Measurements from ENCODE around the gene MYO1E.

Gene MYO1E

GRCh38 chr15:59104602-59104911 is 268.1 kb downstream of the MYO1E start:
- DNase-seq (ENCODE audit: extremely low spot score): no peak
- ChIA-PET CTCF (interaction anchor here (0.6 kb wide), 1 partner anchor 124 kb away, joined by 7 read pairs; no protein-coding TSS in a partner anchor), POLR2A (no interaction called here)
- TF ChIP-seq SP1 (IDR thresholded peaks at IDR 0.05): no peak
- TF ChIP-seq L3MBTL2 (conservative IDR thresholded peaks at IDR 0.05): no peak
- no peak for TF ChIP-seq FOXA1 (IDR thresholded peaks at IDR 0.05)
- TF ChIP-seq NFRKB (IDR thresholded peaks at IDR 0.05): no peak
- no peak for TF ChIP-seq HDGF (IDR thresholded peaks at IDR 0.05; ENCODE audit: borderline replicate concordance)
- no peak for TF ChIP-seq FOXM1 (IDR thresholded peaks at IDR 0.05; ENCODE audit: borderline replicate concordance)
- TF ChIP-seq FOXK2 (IDR thresholded peaks at IDR 0.05): no peak
- TF ChIP-seq PKNOX1 (IDR thresholded peaks at IDR 0.05): no peak
- TF ChIP-seq BHLHE40 (IDR thresholded peaks at IDR 0.05; ENCODE audit: borderline replicate concordance): no peak
- no peak; the same call in 1 of the 2 replicates for TF ChIP-seq ZNF384 (IDR thresholded peaks at IDR 0.05)
- TF ChIP-seq CTBP1 (IDR thresholded peaks at IDR 0.05; ENCODE audit: borderline replicate concordance): no peak
- no peak for TF ChIP-seq ELF4 (IDR thresholded peaks at IDR 0.05)
- TF ChIP-seq LEF1 (IDR thresholded peaks at IDR 0.05; ENCODE audit: borderline replicate concordance): no peak
- no peak for TF ChIP-seq ARNT (IDR thresholded peaks at IDR 0.05)

- DNase-seq (ENCODE audit: extremely low spot score): no peak
- POLR2A ChIA-PET: no interaction called here
- CTCF ChIA-PET: no interaction called here
- no peak for TF ChIP-seq TARDBP (IDR thresholded peaks at IDR 0.05)
- no peak for TF ChIP-seq L3MBTL2 (conservative IDR thresholded peaks at IDR 0.05)
- no peak for TF ChIP-seq ARNT (IDR thresholded peaks at IDR 0.05)
- TF ChIP-seq NFRKB (IDR thresholded peaks at IDR 0.05): no peak
- no peak for TF ChIP-seq FOXA1 (IDR thresholded peaks at IDR 0.05)
- no peak for TF ChIP-seq FOXK2 (IDR thresholded peaks at IDR 0.05)
- no peak for TF ChIP-seq PKNOX1 (IDR thresholded peaks at IDR 0.05)
- TF ChIP-seq FOXM1 (IDR thresholded peaks at IDR 0.05; ENCODE audit: borderline replicate concordance): no peak
- no peak for TF ChIP-seq SP1 (IDR thresholded peaks at IDR 0.05)
- TF ChIP-seq LEF1 (IDR thresholded peaks at IDR 0.05; ENCODE audit: borderline replicate concordance): no peak
- no peak for TF ChIP-seq ZNF384 (IDR thresholded peaks at IDR 0.05)
- TF ChIP-seq BHLHE40 (IDR thresholded peaks at IDR 0.05; ENCODE audit: borderline replicate concordance): no peak
- no peak for TF ChIP-seq SUZ12 (IDR thresholded peaks at IDR 0.05)
- no peak for TF ChIP-seq HDGF (IDR thresholded peaks at IDR 0.05; ENCODE audit: borderline replicate concordance)
- TF ChIP-seq CTBP1 (IDR thresholded peaks at IDR 0.05; ENCODE audit: borderline replicate concordance): no peak
- no peak for TF ChIP-seq ELF4 (IDR thresholded peaks at IDR 0.05)
Measured at GRCh38 chr15:59099162-59099685, 273.4 kb downstream of the MYO1E start.

GRCh38 chr15:59096429-59096828 is 276.2 kb downstream of the MYO1E start:
- DNase-seq (ENCODE audit: extremely low spot score): no peak
- ChIA-PET CTCF (no interaction called here), POLR2A (no interaction called here)
- no peak for TF ChIP-seq BHLHE40 (IDR thresholded peaks at IDR 0.05; ENCODE audit: borderline replicate concordance)
- no peak for TF ChIP-seq L3MBTL2 (conservative IDR thresholded peaks at IDR 0.05)
- TF ChIP-seq HDGF (IDR thresholded peaks at IDR 0.05; ENCODE audit: borderline replicate concordance): no peak
- no peak for TF ChIP-seq ZNF384 (IDR thresholded peaks at IDR 0.05)
- no peak for TF ChIP-seq LEF1 (IDR thresholded peaks at IDR 0.05; ENCODE audit: borderline replicate concordance)
- TF ChIP-seq SP1 (IDR thresholded peaks at IDR 0.05): no peak
- no peak for TF ChIP-seq SUZ12 (IDR thresholded peaks at IDR 0.05)
- no peak for TF ChIP-seq ELF4 (IDR thresholded peaks at IDR 0.05)
- TF ChIP-seq FOXA1 (IDR thresholded peaks at IDR 0.05): no peak
- no peak for TF ChIP-seq NFRKB (IDR thresholded peaks at IDR 0.05)
- no peak for TF ChIP-seq TARDBP (IDR thresholded peaks at IDR 0.05)
- TF ChIP-seq FOXK2 (IDR thresholded peaks at IDR 0.05): no peak
- TF ChIP-seq FOXM1 (IDR thresholded peaks at IDR 0.05; ENCODE audit: borderline replicate concordance): no peak
- no peak for TF ChIP-seq CTBP1 (IDR thresholded peaks at IDR 0.05; ENCODE audit: borderline replicate concordance)
- TF ChIP-seq ARNT (IDR thresholded peaks at IDR 0.05): no peak
- no peak for TF ChIP-seq PKNOX1 (IDR thresholded peaks at IDR 0.05)

GRCh38 chr15:59094077-59094476 is 278.6 kb downstream of the MYO1E start:
- POLR2A ChIA-PET: no interaction called here
- CTCF ChIA-PET: no interaction called here
- TF ChIP-seq BHLHE40 (IDR thresholded peaks at IDR 0.05; ENCODE audit: borderline replicate concordance) (no peak), SUZ12 (IDR thresholded peaks at IDR 0.05) (no peak), FOXK2 (IDR thresholded peaks at IDR 0.05) (no peak), ARNT (IDR thresholded peaks at IDR 0.05) (no peak), ZNF384 (IDR thresholded peaks at IDR 0.05) (no peak), ELF4 (IDR thresholded peaks at IDR 0.05) (no peak), SP1 (IDR thresholded peaks at IDR 0.05) (no peak), TARDBP (IDR thresholded peaks at IDR 0.05) (no peak), NFRKB (IDR thresholded peaks at IDR 0.05) (no peak), PKNOX1 (IDR thresholded peaks at IDR 0.05) (no peak), HDGF (IDR thresholded peaks at IDR 0.05; ENCODE audit: borderline replicate concordance) (no peak), FOXA1 (IDR thresholded peaks at IDR 0.05) (no peak), CTBP1 (IDR thresholded peaks at IDR 0.05; ENCODE audit: borderline replicate concordance) (no peak)
- no peak for DNase-seq (ENCODE audit: extremely low spot score)

- CTCF ChIA-PET: no interaction called here
- POLR2A ChIA-PET: no interaction called here
- DNase-seq (ENCODE audit: extremely low spot score): no peak
- TF ChIP-seq ARNT (IDR thresholded peaks at IDR 0.05) (no peak), SP1 (IDR thresholded peaks at IDR 0.05) (no peak)
Measured at GRCh38 chr15:59087731-59088130, 284.9 kb downstream of the MYO1E start.

Measured in HEK293T (cell line).